ENCODE data around the gene TWNK.

- TF ChIP-seq CTCF (IDR thresholded peaks at IDR 0.05 in 4 of 5, conservative IDR thresholded peaks at IDR 0.05 in 1 of 5) (no peak), POLR2A (IDR thresholded peaks at IDR 0.05) (no peak)
Measured at GRCh38 chr10:100942229-100942628, 45.1 kb upstream of the TWNK start.
